HEK293T (cell line): ENCODE measurements around the gene MAP3K5.

Source experiments
- CTCF ChIA-PET: fragments of 350-600 bp; formaldehyde crosslinking; extraction: SDS; loops from one replicate; lab custom pipeline; 2021; ENCODE audit warnings: antibody characterized with exemption, inconsistent platforms; lab: Yijun Ruan, JAX
- POLR2A ChIA-PET: fragments of 350-600 bp; formaldehyde crosslinking; extraction: SDS; loops from one replicate; lab custom pipeline; 2020; ENCODE audit warnings: antibody characterized with exemption, inconsistent platforms; lab: Yijun Ruan, JAX
- DNase-seq: peaks from one replicate; pipeline ENCODE4 v3.0.0; 2012; ENCODE audit warnings: mixed read lengths; ENCODE audit errors: extremely low spot score
- ARNT ChIP-seq: fragments of 450-650 bp; IDR thresholded peaks from 2 replicates; pipeline ENCODE4 v1.6.1; 2017; ENCODE audit warnings: mild to moderate bottlenecking
- BHLHE40 ChIP-seq: fragments of 450-650 bp; IDR thresholded peaks from 2 replicates; pipeline ENCODE4 v1.6.1; 2016; ENCODE audit warnings: mild to moderate bottlenecking, moderate library complexity, borderline replicate concordance
- CTBP1 ChIP-seq: fragments of 450-650 bp; IDR thresholded peaks from 2 replicates; pipeline ENCODE4 v1.6.1; 2016; ENCODE audit warnings: borderline replicate concordance
- ELF4 ChIP-seq: fragments of 450-650 bp; IDR thresholded peaks from 2 replicates; pipeline ENCODE4 v1.6.1; 2017; ENCODE audit warnings: antibody characterized with exemption
- FOXA1 ChIP-seq: fragments of 450-650 bp; IDR thresholded peaks from 2 replicates; pipeline ENCODE4 v1.6.1; 2016; ENCODE audit warnings: mild to moderate bottlenecking
- FOXK2 ChIP-seq: fragments of 450-650 bp; IDR thresholded peaks from 2 replicates; pipeline ENCODE4 v1.6.1; 2016; ENCODE audit warnings: mild to moderate bottlenecking
- FOXM1 ChIP-seq: fragments of 450-650 bp; IDR thresholded peaks from 2 replicates; pipeline ENCODE4 v1.6.1; 2017; ENCODE audit warnings: mild to moderate bottlenecking, borderline replicate concordance
- HDGF ChIP-seq: fragments of 450-650 bp; IDR thresholded peaks from 2 replicates; pipeline ENCODE4 v1.6.1; 2017; ENCODE audit warnings: antibody characterized with exemption, borderline replicate concordance
- L3MBTL2 ChIP-seq: fragments of 450-650 bp; conservative IDR thresholded peaks from 2 replicates; pipeline ENCODE4 v1.6.1; 2016; ENCODE audit warnings: mild to moderate bottlenecking
- LEF1 ChIP-seq: fragments of 450-650 bp; IDR thresholded peaks from 2 replicates; pipeline ENCODE4 v1.6.1; 2017; ENCODE audit warnings: mild to moderate bottlenecking, borderline replicate concordance
- NFRKB ChIP-seq: fragments of 450-650 bp; IDR thresholded peaks from 2 replicates; pipeline ENCODE4 v1.6.1; 2016; ENCODE audit warnings: mild to moderate bottlenecking, moderate library complexity
- SP1 ChIP-seq: fragments of 450-650 bp; IDR thresholded peaks from 2 replicates; pipeline ENCODE4 v1.6.1; 2017
- SUZ12 ChIP-seq: fragments of 450-650 bp; IDR thresholded peaks from 2 replicates; pipeline ENCODE4 v1.6.1; 2016; ENCODE audit warnings: mild to moderate bottlenecking
- TARDBP ChIP-seq: fragments of 450-650 bp; IDR thresholded peaks from 2 replicates; pipeline ENCODE4 v1.6.1; 2016
- ZNF384 ChIP-seq: fragments of 450-650 bp; IDR thresholded peaks from 2 replicates; pipeline ENCODE4 v1.6.1; 2016
- TF ChIP-seq, protein P1 (sequence below): fragments of 450-650 bp; IDR thresholded peaks from 2 replicates; pipeline ENCODE4 v1.6.1; 2016

Gene MAP3K5

DNA sequence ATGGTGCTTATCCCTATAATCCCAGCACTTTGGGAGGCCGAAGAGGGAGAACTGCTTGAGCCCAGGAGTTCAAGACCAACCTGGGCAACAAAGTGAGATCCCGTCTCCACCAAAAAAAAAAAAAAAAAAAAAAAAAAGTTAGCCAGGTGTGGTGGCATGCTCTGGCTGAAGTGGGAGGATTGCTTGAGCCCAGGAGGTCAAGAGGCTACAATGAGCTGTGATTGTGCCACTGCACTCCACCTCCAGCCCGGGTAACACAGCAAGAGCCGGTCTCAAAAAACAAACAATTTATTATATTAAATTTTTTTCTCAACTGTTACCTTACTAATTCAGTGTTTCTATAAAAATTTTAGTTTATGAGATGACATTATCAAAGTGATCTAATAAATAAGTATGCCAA, 156.7 kb downstream of the MAP3K5 start:
- no peak for DNase-seq
- TF ChIP-seq SP1 (no peak), ZNF384 (no peak), FOXM1 (no peak), LEF1 (no peak), FOXA1 (no peak), HDGF (no peak), ELF4 (no peak), SUZ12 (no peak)
- ChIA-PET POLR2A (no interaction called here), CTCF (interaction anchor here (1.0 kb wide), 2 partner anchors 9 to 157 kb away, joined by 3 read pairs; partner anchors contain the start of gene MAP3K5)

- no peak for DNase-seq
- TF ChIP-seq, protein P1, sequence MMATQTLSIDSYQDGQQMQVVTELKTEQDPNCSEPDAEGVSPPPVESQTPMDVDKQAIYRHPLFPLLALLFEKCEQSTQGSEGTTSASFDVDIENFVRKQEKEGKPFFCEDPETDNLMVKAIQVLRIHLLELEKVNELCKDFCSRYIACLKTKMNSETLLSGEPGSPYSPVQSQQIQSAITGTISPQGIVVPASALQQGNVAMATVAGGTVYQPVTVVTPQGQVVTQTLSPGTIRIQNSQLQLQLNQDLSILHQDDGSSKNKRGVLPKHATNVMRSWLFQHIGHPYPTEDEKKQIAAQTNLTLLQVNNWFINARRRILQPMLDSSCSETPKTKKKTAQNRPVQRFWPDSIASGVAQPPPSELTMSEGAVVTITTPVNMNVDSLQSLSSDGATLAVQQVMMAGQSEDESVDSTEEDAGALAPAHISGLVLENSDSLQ = no peak
- TF ChIP-seq FOXA1 (no peak), ZNF384 (no peak), ARNT (no peak), FOXK2 (no peak), ELF4 (no peak), SUZ12 (no peak), LEF1 (no peak)
- POLR2A ChIA-PET = no interaction called here
- CTCF ChIA-PET = interaction anchor here (1.0 kb wide), 1 partner anchor 11 kb away, joined by 3 read pairs; no protein-coding TSS in a partner anchor
Measured at GRCh38 chr6:136633355-136633754, 158.9 kb downstream of the MAP3K5 start.

DNA sequence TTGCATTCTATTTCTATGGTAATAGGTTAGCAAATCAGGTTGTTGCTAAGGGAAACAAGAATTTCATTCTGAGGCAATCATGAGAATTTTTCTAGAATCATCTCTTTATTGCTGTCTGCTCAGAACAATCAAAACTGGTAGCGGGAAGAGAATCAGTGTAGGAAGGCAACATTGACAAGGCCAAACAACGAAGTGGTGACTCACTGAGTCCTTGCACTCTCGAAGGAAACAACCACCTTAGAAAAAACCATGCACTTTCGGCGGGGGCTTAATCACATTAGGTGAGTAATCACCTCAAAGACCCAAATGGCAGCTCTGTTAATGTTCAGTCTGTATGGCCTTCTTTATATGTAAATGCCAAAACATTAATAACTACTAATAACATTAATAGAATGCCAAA, 163.3 kb downstream of the MAP3K5 start:
- no peak for DNase-seq
- ChIA-PET CTCF (interaction anchor here (0.6 kb wide), 1 partner anchor 12 kb away, joined by 8 read pairs; no protein-coding TSS in a partner anchor), POLR2A (no interaction called here)
- TF ChIP-seq FOXA1 (no peak), ZNF384 (no peak), FOXM1 (no peak), SUZ12 (no peak), ARNT (no peak), BHLHE40 (no peak)

DNA sequence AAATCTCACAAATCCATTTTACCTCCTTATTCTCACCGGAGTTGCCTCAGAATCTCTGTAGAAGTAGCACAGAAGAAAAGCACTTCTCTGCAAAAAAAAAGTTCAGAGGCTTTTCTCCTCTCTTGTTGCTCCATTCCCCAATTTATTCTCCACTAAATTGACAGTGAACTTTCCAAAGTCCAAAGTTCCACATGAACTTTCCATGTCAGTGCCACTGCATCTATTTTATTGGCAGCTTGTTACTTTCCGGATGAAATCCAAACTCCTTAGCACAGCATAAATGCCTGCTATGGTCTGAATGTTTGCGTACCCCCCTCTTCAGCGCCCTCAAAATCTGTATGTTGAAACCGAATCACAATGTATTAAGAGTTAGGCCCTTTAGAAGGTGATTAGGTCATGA, 165.1 kb downstream of the MAP3K5 start:
- TF ChIP-seq BHLHE40 = no peak
- TF ChIP-seq, protein P1 = no peak
- no peak for TF ChIP-seq LEF1
- no peak for TF ChIP-seq FOXM1
- TF ChIP-seq SP1 = no peak
- TF ChIP-seq HDGF = no peak
- TF ChIP-seq ARNT = no peak
- TF ChIP-seq SUZ12 = no peak
- TF ChIP-seq ZNF384 = no peak
- no peak for TF ChIP-seq FOXA1
- TF ChIP-seq TARDBP = no peak
- TF ChIP-seq FOXK2 = no peak
- TF ChIP-seq L3MBTL2 = no peak
- TF ChIP-seq CTBP1 = no peak
- no peak for TF ChIP-seq NFRKB
- no peak for TF ChIP-seq ELF4
- POLR2A ChIA-PET = no interaction called here
- CTCF ChIA-PET = no interaction called here
- DNase-seq = no peak

- no peak for DNase-seq
- POLR2A ChIA-PET = no interaction called here
- no peak for TF ChIP-seq ELF4
- TF ChIP-seq FOXK2 = no peak
- TF ChIP-seq SUZ12 = no peak
- TF ChIP-seq, protein P1 = no peak
- TF ChIP-seq CTBP1 = no peak
- no peak for TF ChIP-seq FOXA1
- no peak for TF ChIP-seq FOXM1
- TF ChIP-seq BHLHE40 = no peak
- TF ChIP-seq LEF1 = no peak
- no peak for TF ChIP-seq SP1
- TF ChIP-seq ZNF384 = no peak
- no peak for TF ChIP-seq TARDBP
- CTCF ChIA-PET = interaction anchor here (1.3 kb wide), 1 partner anchor 167 kb away, joined by 4 read pairs; the partner anchor contains the start of gene MAP3K5
Measured at GRCh38 chr6:136625293-136625692, 167.0 kb downstream of the MAP3K5 start.

DNA sequence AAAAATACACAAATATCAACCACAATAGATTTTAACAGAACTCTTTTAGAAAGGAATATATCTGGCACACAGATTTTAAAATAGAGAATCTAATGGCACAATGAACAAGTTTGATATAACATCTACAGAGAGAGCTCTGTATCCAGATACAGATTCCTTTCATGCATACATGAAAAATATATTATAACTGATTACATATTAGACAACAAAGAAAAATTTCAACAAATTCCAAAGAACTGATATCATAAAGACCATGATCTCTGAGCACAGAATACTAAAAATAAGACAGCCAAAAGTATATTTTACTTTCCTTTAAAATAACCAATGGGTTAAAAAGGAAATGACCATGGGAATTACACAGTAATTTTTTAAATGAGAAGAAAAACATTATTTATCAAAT, 167.9 kb downstream of the MAP3K5 start:
- ChIA-PET CTCF (interaction anchor here (1.3 kb wide), 1 partner anchor 168 kb away, joined by 4 read pairs; the partner anchor contains the start of gene MAP3K5), POLR2A (no interaction called here)

More for the DNA sequence above, 167.9 kb downstream of the MAP3K5 start:
- TF ChIP-seq FOXM1 (no peak), FOXA1 (no peak), ARNT (no peak), CTBP1 (no peak), L3MBTL2 (no peak), ELF4 (no peak), SUZ12 (no peak), SP1 (no peak), FOXK2 (no peak), NFRKB (no peak), TARDBP (no peak), HDGF (no peak), BHLHE40 (no peak), LEF1 (no peak), ZNF384 (no peak)
- TF ChIP-seq, protein P1 = no peak
- no peak for DNase-seq
